Endothelial cell of umbilical vein (primary cell): Measurements from ENCODE around the gene CRACR2A. TPM values are rescaled to one million over a fixed set of nuclear protein-coding genes. Genes with fewer than 3 reads are reported as not detected.

Experiments used
- BruUV-seq: library from RNA; stranded (reverse); fragments of 400-500 nt; replicated peaks from 2 replicates; lab custom pipeline; 2021; lab: Mats Ljungman, UMichigan
- CTCF ChIA-PET: fragments of 300-600, 350-600 bp; sonication (Branson Sonifier 250); formaldehyde crosslinking; loops from one replicate; lab custom pipeline; 2021; ENCODE audit warnings: antibody characterized with exemption, inconsistent platforms; lab: Charles Lee
- POLR2A ChIA-PET: fragments of 300-600, 350-600 bp; sonication (Branson Sonifier 250); formaldehyde crosslinking; loops from one replicate; lab custom pipeline; 2021; ENCODE audit warnings: antibody characterized with exemption, inconsistent platforms; lab: Charles Lee
- DNase-seq: peaks from one replicate; pipeline ENCODE4 v3.0.0-alpha.2; 2011; ENCODE audit warnings: low read depth, low spot score
- FAIRE-seq: peaks from 2 replicates; lab custom pipeline; 2011; peaks lifted over from hg19 to GRCh38; lab: Jason Lieb, UNC
- H2AFZ ChIP-seq: 2 replicates; pipeline ENCODE4 v1.6.0; 2012; ENCODE audit warnings: low read depth, low read length, control low read depth, inconsistent platforms
- H3K27ac ChIP-seq: 2 replicates; pipeline ENCODE4 v1.5.1; 2011; ENCODE audit warnings: low read depth, mild to moderate bottlenecking, control low read depth, low read length, moderate library complexity; ENCODE audit not compliant: insufficient read depth
- H3K27me3 ChIP-seq, 2 experiments: 2 replicates each; pipeline versions ENCODE4 v1.6.0 to v1.6.1; 2011; ENCODE audit warnings: low read length in 2 of 2, mixed read lengths in 1 of 2; ENCODE audit not compliant: control insufficient read depth in 2 of 2, insufficient read depth in 2 of 2
- H3K36me3 ChIP-seq, 2 experiments: 2 replicates in 1 of 2; 3 replicates in 1 of 2; pipeline ENCODE4 v1.5.1; 2011; ENCODE audit warnings: low read length in 2 of 2, mild to moderate bottlenecking in 1 of 2, moderate library complexity in 1 of 2; ENCODE audit not compliant: control insufficient read depth in 2 of 2, insufficient read depth in 2 of 2; ENCODE audit errors: extremely low read depth in 1 of 2
- H3K4me1 ChIP-seq: 3 replicates; pipeline ENCODE4 v1.5.1; 2011; ENCODE audit warnings: mild to moderate bottlenecking, low read length; ENCODE audit not compliant: control insufficient read depth, insufficient read depth; ENCODE audit errors: extremely low read depth
- H3K4me2 ChIP-seq: 2 replicates; pipeline ENCODE4 v1.6.1; 2011; ENCODE audit warnings: low read length, control low read depth, mixed read lengths; ENCODE audit not compliant: insufficient read depth
- H3K4me3 ChIP-seq, 3 experiments: fragments of 200-600 bp in 1 of 3; sonication (generic), shearing (Covaris generic) in 1 of 3; replicated peaks in 1 of 3; 2 replicates each; pipeline ENCODE4 v1.5.1; 2011 to 2016; ENCODE audit warnings: control low read depth in 3 of 3, low read length in 3 of 3, mild to moderate bottlenecking in 2 of 3, inconsistent platforms in 1 of 3, low read depth in 1 of 3, moderate library complexity in 1 of 3; ENCODE audit not compliant: insufficient read depth in 1 of 3
- H3K79me2 ChIP-seq: 2 replicates; pipeline ENCODE4 v1.6.0; 2012; ENCODE audit warnings: low read length, inconsistent platforms; ENCODE audit not compliant: control insufficient read depth, insufficient read depth
- H3K9ac ChIP-seq: replicated peaks from 2 replicates; pipeline ENCODE3; 2011; ENCODE audit warnings: low read length, control low read depth; ENCODE audit not compliant: insufficient read depth; ENCODE audit errors: extremely low read depth
- H3K9me1 ChIP-seq: replicated peaks from 3 replicates; pipeline ENCODE4 v1.6.0; 2011; ENCODE audit warnings: mild to moderate bottlenecking, low read length; ENCODE audit not compliant: control insufficient read depth, insufficient read depth; ENCODE audit errors: extremely low read depth
- H3K9me3 ChIP-seq: replicated peaks from 2 replicates; pipeline ENCODE4 v1.5.1; 2012; ENCODE audit warnings: low read length, inconsistent platforms; ENCODE audit not compliant: control insufficient read depth, insufficient read depth
- H4K20me1 ChIP-seq: replicated peaks from 2 replicates; pipeline ENCODE3; 2011; ENCODE audit warnings: mild to moderate bottlenecking, low read length; ENCODE audit not compliant: control insufficient read depth, insufficient read depth; ENCODE audit errors: extremely low read depth
- CTCF ChIP-seq, 2 donors: IDR thresholded peaks; 1 replicate in 1 of 2; 2 replicates in 1 of 2; pipeline ENCODE4 v1.5.1; 2011; ENCODE audit warnings: low read length in 2 of 2, mild to moderate bottlenecking in 2 of 2, moderate library complexity in 2 of 2, control low read depth in 1 of 2, inconsistent platforms in 1 of 2, low read depth in 1 of 2; ENCODE audit not compliant: insufficient read depth in 1 of 2; ENCODE audit errors: extremely low read depth in 1 of 2
- EZH2 ChIP-seq: IDR thresholded peaks from 2 replicates; pipeline ENCODE4 v1.6.1; 2012; ENCODE audit warnings: borderline replicate concordance, low read depth, mild to moderate bottlenecking, moderate library complexity, low read length, inconsistent platforms; ENCODE audit not compliant: severe bottlenecking
- FOS ChIP-seq: IDR thresholded peaks from 2 replicates; pipeline ENCODE4 v1.6.1; 2011; ENCODE audit warnings: mild to moderate bottlenecking, low read length, moderate library complexity, borderline replicate concordance; ENCODE audit not compliant: insufficient read depth
- GATA2 ChIP-seq: IDR thresholded peaks from 2 replicates; pipeline ENCODE4 v1.7.0; 2011; ENCODE audit warnings: low read depth, mild to moderate bottlenecking, moderate library complexity, mixed read lengths, low read length; ENCODE audit not compliant: insufficient read length, insufficient read depth
- JUN ChIP-seq: IDR thresholded peaks from 2 replicates; pipeline ENCODE4 v1.6.1; 2011; ENCODE audit warnings: borderline replicate concordance, low read depth; ENCODE audit not compliant: insufficient read length, insufficient read depth
- MYC ChIP-seq: IDR thresholded peaks from one replicate; pipeline ENCODE4 v1.6.1; 2011; ENCODE audit warnings: mild to moderate bottlenecking, low read depth, low read length
- POLR2A ChIP-seq: IDR thresholded peaks from 2 replicates; pipeline ENCODE4 v1.6.1; 2012; ENCODE audit warnings: low read depth, mild to moderate bottlenecking, control low read depth, low read length
- POLR2AphosphoS5 ChIP-seq: IDR thresholded peaks from 2 replicates; pipeline ENCODE4 v1.6.1; 2012; ENCODE audit warnings: low read depth, mild to moderate bottlenecking, control low read depth, low read length, moderate library complexity; ENCODE audit not compliant: insufficient read depth
- dilution Hi-C: fragments of 300-500 bp; cut with MboI; formaldehyde crosslinking; loops from one replicate; pipeline ENCODE4 v1.15.0; 2019; ENCODE audit warnings: low sequenced_read_pairs; ENCODE audit not compliant: extremely low pct_ligation_motif_present
- intact Hi-C: fragments of 100-400 bp; cut with micrococcal nuclease; formaldehyde crosslinking; loops from one replicate; pipeline ENCODE4 v1.10.0; 2022
- polyA plus RNA-seq, 4 experiments: library from polyadenylated mRNA; depleted of rRNA in 3 of 4; stranded (reverse) in 3 of 4; unstranded in 1 of 4; fragments of >200 nt; gene quantifications; 2 replicates each; pipeline versions ENCODE4 v1.2.1 to v1.2.3, GENCODE V29; 2011 to 2012; ENCODE audit warnings: missing spikeins in 1 of 4
- total RNA-seq: library from RNA; stranded (reverse); gene quantifications from 2 replicates; pipeline ENCODE4 v1.2.3, GENCODE V29; 2021
- TF ChIP-seq, protein P1 (sequence below): IDR thresholded peaks from 2 replicates; pipeline ENCODE4 v1.6.1; 2011; ENCODE audit not compliant: insufficient read depth, insufficient read length

CRACR2A gene
- total and polyA plus RNA-seq, 2 donors (not counting 3 experiments of a cell fraction or from before 2014, with no cell fraction given) = 4.4 to 15.9 TPM

- Histone ChIP-seq H3K27me3 (no peaks in the 10 kb centered on the region), H3K79me2 (no peaks in the 10 kb centered on the region), H4K20me1 (no peaks in the 10 kb centered on the region), H3K27ac (no peak overlapping the region), H3K36me3 (no peaks in the 10 kb centered on the region), H3K4me1 (no peaks in the 10 kb centered on the region), H3K9me1 (no peaks in the 10 kb centered on the region), H3K4me2 (no peak overlapping the region), H3K9ac (no peak overlapping the region), H3K4me3 (no peak overlapping the region), H3K9me3 (no peaks in the 10 kb centered on the region), H2AFZ (no peak overlapping the region)
- POLR2A ChIA-PET = no interaction called here
- TF ChIP-seq, protein P1, sequence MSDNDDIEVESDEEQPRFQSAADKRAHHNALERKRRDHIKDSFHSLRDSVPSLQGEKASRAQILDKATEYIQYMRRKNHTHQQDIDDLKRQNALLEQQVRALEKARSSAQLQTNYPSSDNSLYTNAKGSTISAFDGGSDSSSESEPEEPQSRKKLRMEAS = no peak
- TF ChIP-seq POLR2AphosphoS5 = no peak
- TF ChIP-seq JUN = no peak
- TF ChIP-seq GATA2 = no peak
- TF ChIP-seq CTCF (IDR thresholded peaks at IDR 0.05; ENCODE audit: extremely low read depth in 1 of 2, insufficient read depth in 1 of 2, low read depth in 1 of 2, low read length in 2 of 2) = no peak
- TF ChIP-seq MYC = no peak
- TF ChIP-seq FOS = no peak
- no peak for TF ChIP-seq POLR2A
- no peak for TF ChIP-seq EZH2
- CTCF ChIA-PET = interaction anchor here (0.8 kb wide), 1 partner anchor 384 kb away, joined by 3 read pairs; no protein-coding TSS in a partner anchor
- no TSS peak for BruUV-seq
- no peak for FAIRE-seq
- no peak for DNase-seq
- dilution Hi-C loops (no loop called here), intact Hi-C loops (no loop called here)
Measured at GRCh38 chr12:3684449-3685051, 68.4 kb downstream of the CRACR2A start.
